ENCODE measurements around the gene GALNT17.

The GALNT17 gene

DNA sequence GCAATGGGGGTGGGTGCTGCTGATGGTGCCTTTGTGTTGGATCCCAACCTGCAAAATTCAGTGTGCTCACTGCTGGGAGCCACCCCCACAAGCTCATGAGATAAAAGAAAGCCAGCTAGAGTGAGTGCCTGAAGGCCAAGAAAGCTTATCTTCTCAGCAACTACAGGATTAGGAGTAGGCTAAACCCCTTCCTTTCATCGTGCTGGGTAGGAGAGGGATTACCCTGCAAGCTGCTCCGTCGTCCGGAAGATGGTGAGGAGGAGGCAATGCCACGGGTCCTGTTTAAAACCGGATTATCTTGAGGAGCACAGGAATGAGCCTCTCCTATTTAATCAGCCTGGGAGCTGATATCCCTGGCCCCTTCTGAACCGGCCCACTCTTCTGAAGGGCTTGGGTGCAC is 258.0 kb downstream of the GALNT17 start:
- Histone ChIP-seq H3K9me3 (ENCODE audit: control insufficient read depth in 2 of 2, low read length in 2 of 2) (peaks cover 4 to 6% of the 10 kb centered on the region in 2 donors), H3K4me3 (ENCODE audit: low read length in 2 of 2) (no peak overlapping the region), H3K9ac (ENCODE audit: low read depth in 1 of 2, low read length in 2 of 2) (no peak overlapping the region), H3K27me3 (ENCODE audit: control insufficient read depth in 2 of 2, insufficient read depth in 2 of 2, low read length in 2 of 2) (no peaks in the 10 kb centered on the region), H3K27ac (ENCODE audit: low read depth in 2 of 2, low read length in 2 of 2) (no peak overlapping the region), H3K4me1 (ENCODE audit: control insufficient read depth in 2 of 2, insufficient read depth in 2 of 2, low read length in 2 of 2) (no peaks in the 10 kb centered on the region), H3K36me3 (ENCODE audit: control insufficient read depth in 2 of 2, insufficient read depth in 2 of 2, low read length in 2 of 2) (no peaks in the 10 kb centered on the region)

DNA sequence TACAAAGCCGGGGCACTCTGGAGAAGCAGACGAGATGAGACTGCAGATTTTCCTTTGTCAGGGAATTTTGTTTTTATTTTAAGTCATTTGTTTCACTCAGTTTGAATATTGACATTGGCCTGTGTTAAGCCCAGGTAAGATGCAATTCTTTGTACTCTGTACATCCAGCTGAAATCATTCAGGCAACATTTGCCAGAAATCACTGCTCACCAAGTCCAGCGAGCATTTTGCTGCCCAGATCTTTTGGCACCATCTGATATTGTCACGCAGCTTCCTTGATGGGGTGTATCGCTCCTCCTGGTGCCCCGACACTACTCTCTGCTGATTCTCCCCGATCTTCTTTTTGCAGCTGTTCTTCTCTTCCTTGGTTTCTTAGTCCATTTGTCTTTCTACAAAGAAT is 261.7 kb downstream of the GALNT17 start:
- Histone ChIP-seq H3K27ac (ENCODE audit: low read depth in 2 of 2, low read length in 2 of 2) (no peak overlapping the region), H3K4me1 (ENCODE audit: control insufficient read depth in 2 of 2, insufficient read depth in 2 of 2, low read length in 2 of 2) (no peaks in the 10 kb centered on the region), H3K27me3 (ENCODE audit: control insufficient read depth in 2 of 2, insufficient read depth in 2 of 2, low read length in 2 of 2) (no peaks in the 10 kb centered on the region), H3K9me3 (ENCODE audit: control insufficient read depth in 2 of 2, low read length in 2 of 2) (peaks cover 0 to 4% of the 10 kb centered on the region in 2 donors), H3K4me3 (ENCODE audit: low read length in 2 of 2) (no peak overlapping the region), H3K36me3 (ENCODE audit: control insufficient read depth in 2 of 2, insufficient read depth in 2 of 2, low read length in 2 of 2) (no peaks in the 10 kb centered on the region), H3K9ac (ENCODE audit: low read depth in 1 of 2, low read length in 2 of 2) (no peak overlapping the region)

- Histone ChIP-seq H3K9me3 (ENCODE audit: control insufficient read depth in 2 of 2, low read length in 2 of 2) (peaks cover 0 to 2% of the 10 kb centered on the region in 2 donors), H3K9ac (ENCODE audit: low read depth in 1 of 2, low read length in 2 of 2) (no peak overlapping the region), H3K36me3 (ENCODE audit: control insufficient read depth in 2 of 2, insufficient read depth in 2 of 2, low read length in 2 of 2) (no peaks in the 10 kb centered on the region), H3K4me1 (ENCODE audit: control insufficient read depth in 2 of 2, insufficient read depth in 2 of 2, low read length in 2 of 2) (no peaks in the 10 kb centered on the region), H3K27ac (ENCODE audit: low read depth in 2 of 2, low read length in 2 of 2) (no peak overlapping the region), H3K4me3 (ENCODE audit: low read length in 2 of 2) (no peak overlapping the region), H3K27me3 (ENCODE audit: control insufficient read depth in 2 of 2, insufficient read depth in 2 of 2, low read length in 2 of 2) (no peaks in the 10 kb centered on the region)
Observed at GRCh38 chr7:71402684-71403083, 270.7 kb downstream of the GALNT17 start.

DNA sequence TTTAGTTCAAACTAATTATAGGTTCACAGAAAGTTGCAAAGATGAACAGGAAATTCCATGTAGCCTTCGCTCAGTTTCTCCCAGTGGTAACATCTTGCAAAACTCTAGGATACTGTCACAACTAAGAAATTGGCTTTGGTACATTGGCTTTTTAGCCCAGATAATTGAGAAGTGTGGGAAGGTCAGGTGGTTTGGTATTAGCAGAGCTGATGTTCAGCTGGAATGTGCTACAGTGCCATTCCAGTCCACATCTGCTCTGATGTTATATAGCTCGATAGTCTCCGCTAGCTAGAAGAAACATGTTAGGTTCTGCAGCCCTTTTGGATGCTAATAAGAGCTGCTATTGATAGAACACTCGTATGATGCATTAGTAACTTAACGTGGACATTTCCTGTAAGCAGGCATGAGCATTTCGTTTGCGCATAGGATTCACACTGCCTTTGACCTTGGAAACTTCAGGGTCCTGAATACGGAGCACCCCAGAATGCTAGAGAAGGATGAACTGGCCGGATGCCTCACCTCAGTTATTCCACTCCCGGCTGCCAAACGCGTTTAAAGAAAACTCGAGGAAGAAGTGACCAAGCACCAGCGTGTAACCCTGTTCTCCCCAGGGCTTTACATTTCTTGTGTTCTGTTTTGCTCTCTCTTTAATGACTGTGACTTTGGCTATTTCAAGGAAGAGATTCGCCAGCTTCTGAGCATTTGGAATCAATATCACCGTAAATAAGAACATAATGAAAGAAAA is 271.4 kb downstream of the GALNT17 start:
- no peak overlapping the region for H3K27ac ChIP-seq (ENCODE audit: low read depth in 2 of 2, low read length in 2 of 2)
- no peak overlapping the region for H3K4me3 ChIP-seq (ENCODE audit: low read length in 2 of 2)
- H3K4me1 ChIP-seq (ENCODE audit: control insufficient read depth in 2 of 2, insufficient read depth in 2 of 2, low read length in 2 of 2): no peaks in the 10 kb centered on the region
- no peaks in the 10 kb centered on the region for H3K27me3 ChIP-seq (ENCODE audit: control insufficient read depth in 2 of 2, insufficient read depth in 2 of 2, low read length in 2 of 2)
- H3K9ac ChIP-seq (ENCODE audit: low read depth in 1 of 2, low read length in 2 of 2): no peak overlapping the region
- H3K9me3 ChIP-seq (ENCODE audit: control insufficient read depth in 2 of 2, low read length in 2 of 2): peaks cover 0 to 2% of the 10 kb centered on the region in 2 donors
- no peaks in the 10 kb centered on the region for H3K36me3 ChIP-seq (ENCODE audit: control insufficient read depth in 2 of 2, insufficient read depth in 2 of 2, low read length in 2 of 2)

GRCh38 chr7:71404726-71405345 is 272.9 kb downstream of the GALNT17 start:
- H3K36me3 ChIP-seq (ENCODE audit: control insufficient read depth in 2 of 2, insufficient read depth in 2 of 2, low read length in 2 of 2): no peaks in the 10 kb centered on the region
- no peaks in the 10 kb centered on the region for H3K4me1 ChIP-seq (ENCODE audit: control insufficient read depth in 2 of 2, insufficient read depth in 2 of 2, low read length in 2 of 2)
- no peak overlapping the region for H3K4me3 ChIP-seq (ENCODE audit: low read length in 2 of 2)
- H3K27ac ChIP-seq (ENCODE audit: low read depth in 2 of 2, low read length in 2 of 2): no peak overlapping the region
- no peak overlapping the region for H3K9ac ChIP-seq (ENCODE audit: low read depth in 1 of 2, low read length in 2 of 2)
- no peaks in the 10 kb centered on the region for H3K27me3 ChIP-seq (ENCODE audit: control insufficient read depth in 2 of 2, insufficient read depth in 2 of 2, low read length in 2 of 2)
- H3K9me3 ChIP-seq (ENCODE audit: control insufficient read depth in 2 of 2, low read length in 2 of 2): peaks cover 0 to 5% of the 10 kb centered on the region in 2 donors

GRCh38 chr7:71408271-71408670 is 276.3 kb downstream of the GALNT17 start:
- H3K4me3 ChIP-seq (ENCODE audit: low read length in 2 of 2): no peak overlapping the region
- no peaks in the 10 kb centered on the region for H3K4me1 ChIP-seq (ENCODE audit: control insufficient read depth in 2 of 2, insufficient read depth in 2 of 2, low read length in 2 of 2)
- H3K27me3 ChIP-seq (ENCODE audit: control insufficient read depth in 2 of 2, insufficient read depth in 2 of 2, low read length in 2 of 2): no peaks in the 10 kb centered on the region
- H3K9ac ChIP-seq (ENCODE audit: low read depth in 1 of 2, low read length in 2 of 2): no peak overlapping the region
- no peak overlapping the region for H3K27ac ChIP-seq (ENCODE audit: low read depth in 2 of 2, low read length in 2 of 2)
- H3K36me3 ChIP-seq (ENCODE audit: control insufficient read depth in 2 of 2, insufficient read depth in 2 of 2, low read length in 2 of 2): no peaks in the 10 kb centered on the region
- peaks cover 0 to 5% of the 10 kb centered on the region in 2 donors for H3K9me3 ChIP-seq (ENCODE audit: control insufficient read depth in 2 of 2, low read length in 2 of 2)

- Histone ChIP-seq H3K4me1 (ENCODE audit: control insufficient read depth in 2 of 2, insufficient read depth in 2 of 2, low read length in 2 of 2) (no peaks in the 10 kb centered on the region), H3K27ac (ENCODE audit: low read depth in 2 of 2, low read length in 2 of 2) (no peak overlapping the region), H3K4me3 (ENCODE audit: low read length in 2 of 2) (no peak overlapping the region), H3K27me3 (ENCODE audit: control insufficient read depth in 2 of 2, insufficient read depth in 2 of 2, low read length in 2 of 2) (no peaks in the 10 kb centered on the region), H3K36me3 (ENCODE audit: control insufficient read depth in 2 of 2, insufficient read depth in 2 of 2, low read length in 2 of 2) (no peaks in the 10 kb centered on the region), H3K9me3 (ENCODE audit: control insufficient read depth in 2 of 2, low read length in 2 of 2) (peaks cover 2 to 5% of the 10 kb centered on the region in 2 donors), H3K9ac (ENCODE audit: low read depth in 1 of 2, low read length in 2 of 2) (no peak overlapping the region)
Observed at GRCh38 chr7:71409550-71410157, 277.7 kb downstream of the GALNT17 start.

GRCh38 chr7:71411475-71411874 is 279.5 kb downstream of the GALNT17 start:
- H3K9me3 ChIP-seq (ENCODE audit: control insufficient read depth in 2 of 2, low read length in 2 of 2): peaks cover 2 to 3% of the 10 kb centered on the region in 2 donors
- no peak overlapping the region for H3K27ac ChIP-seq (ENCODE audit: low read depth in 2 of 2, low read length in 2 of 2)
- H3K9ac ChIP-seq (ENCODE audit: low read depth in 1 of 2, low read length in 2 of 2): no peak overlapping the region

DNA sequence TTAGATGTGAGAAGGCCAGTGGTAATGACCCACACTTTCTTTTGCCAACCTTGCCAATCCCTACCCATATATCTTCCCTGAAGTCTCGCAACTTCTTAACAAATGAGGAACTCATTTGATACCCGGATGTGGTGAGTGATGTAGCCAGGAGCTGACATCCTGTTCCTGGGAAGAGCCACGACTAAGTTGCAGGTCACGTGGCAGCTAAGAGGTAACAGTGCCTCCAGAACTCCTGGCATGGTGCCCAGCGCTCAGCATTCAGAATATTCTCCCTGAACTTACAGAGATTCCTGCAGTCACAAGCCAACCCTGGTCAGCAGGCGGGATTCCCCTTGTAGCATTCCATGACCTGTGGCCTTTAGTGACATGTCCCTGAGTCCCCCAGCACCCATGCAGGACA is 282.5 kb downstream of the GALNT17 start:
- Histone ChIP-seq H3K36me3 (ENCODE audit: control insufficient read depth in 2 of 2, insufficient read depth in 2 of 2, low read length in 2 of 2) (no peaks in the 10 kb centered on the region), H3K9ac (ENCODE audit: low read depth in 1 of 2, low read length in 2 of 2) (no peak overlapping the region), H3K4me1 (ENCODE audit: control insufficient read depth in 2 of 2, insufficient read depth in 2 of 2, low read length in 2 of 2) (no peaks in the 10 kb centered on the region), H3K4me3 (ENCODE audit: low read length in 2 of 2) (no peak overlapping the region), H3K27me3 (ENCODE audit: control insufficient read depth in 2 of 2, insufficient read depth in 2 of 2, low read length in 2 of 2) (no peaks in the 10 kb centered on the region), H3K9me3 (ENCODE audit: control insufficient read depth in 2 of 2, low read length in 2 of 2) (peaks cover 0 to 5% of the 10 kb centered on the region in 2 donors), H3K27ac (ENCODE audit: low read depth in 2 of 2, low read length in 2 of 2) (no peak overlapping the region)

More at GRCh38 chr7:71411475-71411874, 279.5 kb downstream of the GALNT17 start:
- Histone ChIP-seq H3K4me1 (ENCODE audit: control insufficient read depth in 2 of 2, insufficient read depth in 2 of 2, low read length in 2 of 2) (no peaks in the 10 kb centered on the region), H3K36me3 (ENCODE audit: control insufficient read depth in 2 of 2, insufficient read depth in 2 of 2, low read length in 2 of 2) (no peaks in the 10 kb centered on the region), H3K27me3 (ENCODE audit: control insufficient read depth in 2 of 2, insufficient read depth in 2 of 2, low read length in 2 of 2) (no peaks in the 10 kb centered on the region), H3K4me3 (ENCODE audit: low read length in 2 of 2) (no peak overlapping the region)
